Suppressor macrophage (primary cell): Measurements from ENCODE around the gene PRMT7.

Experiments
- DNase-seq, 4 experiments: peaks; one replicate each; pipeline ENCODE4 v3.0.0-alpha.2; 2020 to 2022

PRMT7 gene

GRCh38 chr16:68363658-68364521, 53.1 kb downstream of the PRMT7 start:
- peak in 1 of 4 experiments; percentile 74 for DNase-seq

DNA sequence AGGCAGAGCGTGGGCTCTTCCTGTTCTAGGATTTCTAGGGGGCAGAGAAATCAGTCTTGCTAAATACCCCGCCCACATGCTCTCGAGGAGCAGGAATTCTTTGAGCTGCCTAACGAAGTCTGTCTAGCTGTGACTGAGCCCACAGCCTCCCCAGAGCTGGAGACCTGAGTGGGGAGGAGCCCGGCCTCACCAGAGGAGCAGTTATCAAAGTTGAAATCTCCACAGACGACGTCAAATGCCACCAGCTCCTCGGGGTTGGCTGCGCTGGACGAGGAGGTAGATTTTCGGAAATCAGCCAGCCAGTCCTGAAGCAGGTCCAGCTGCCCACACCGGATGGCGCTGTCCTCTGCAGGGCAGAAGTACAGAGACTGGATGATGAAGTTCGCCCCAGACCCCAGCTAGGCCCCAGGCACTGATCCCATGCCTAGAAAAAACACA, 53.8 kb downstream of the PRMT7 start:
- DNase-seq, result peak; percentile 67 to 86 (median 79)

GRCh38 chr16:68365167-68365817, 54.5 kb downstream of the PRMT7 start:
- peak; percentile 53 to 81 (median 66) for DNase-seq

DNA sequence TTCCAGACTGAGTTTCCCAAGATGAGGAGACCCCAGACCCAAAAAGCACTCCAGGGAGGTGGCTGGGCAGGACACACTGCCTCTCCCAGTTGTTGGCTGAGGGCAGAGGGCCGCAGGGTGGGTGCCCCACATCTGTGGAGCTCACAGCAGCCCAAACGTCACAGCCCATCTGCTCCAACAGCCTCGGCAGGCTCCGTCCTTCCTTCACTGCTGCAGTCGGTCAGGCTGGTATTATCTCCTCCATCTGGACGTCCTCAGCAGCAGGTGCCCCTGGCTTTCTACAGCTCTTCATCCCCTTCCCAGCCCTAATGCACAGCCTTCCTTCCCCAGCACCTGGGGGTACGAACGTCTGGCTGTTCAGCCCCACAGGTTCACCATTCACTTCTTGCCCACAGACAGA, 55.2 kb downstream of the PRMT7 start:
- DNase-seq, result no peak

DNA sequence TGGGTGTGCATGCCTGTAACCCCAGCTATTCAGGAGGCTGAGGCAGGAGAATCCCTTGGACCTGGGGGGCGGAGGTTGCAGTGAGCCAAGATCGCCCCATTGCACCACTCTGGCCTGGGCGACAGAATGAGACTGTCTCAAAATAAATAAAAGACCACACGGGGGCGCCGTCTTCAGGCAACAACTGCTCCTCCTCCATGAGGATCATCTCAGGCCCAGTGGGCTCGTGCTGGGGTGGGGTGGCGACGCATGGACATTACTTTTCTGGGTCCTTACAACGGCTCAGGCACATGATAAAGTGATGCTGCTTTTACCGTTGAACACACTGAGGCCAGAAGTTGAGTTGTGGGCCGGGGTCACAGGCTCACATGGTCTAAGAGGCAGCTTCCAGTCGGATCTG, 56.2 kb downstream of the PRMT7 start:
- peak; percentile 67 to 75 (median 70) for DNase-seq

GRCh38 chr16:68367440-68367839, 56.6 kb downstream of the PRMT7 start:
- no peak for DNase-seq

- DNase-seq, result no peak
Observed at GRCh38 chr16:68367891-68368290, 57.1 kb downstream of the PRMT7 start.

- no peak for DNase-seq
Observed at GRCh38 chr16:68368301-68368888, 57.6 kb downstream of the PRMT7 start.

DNA sequence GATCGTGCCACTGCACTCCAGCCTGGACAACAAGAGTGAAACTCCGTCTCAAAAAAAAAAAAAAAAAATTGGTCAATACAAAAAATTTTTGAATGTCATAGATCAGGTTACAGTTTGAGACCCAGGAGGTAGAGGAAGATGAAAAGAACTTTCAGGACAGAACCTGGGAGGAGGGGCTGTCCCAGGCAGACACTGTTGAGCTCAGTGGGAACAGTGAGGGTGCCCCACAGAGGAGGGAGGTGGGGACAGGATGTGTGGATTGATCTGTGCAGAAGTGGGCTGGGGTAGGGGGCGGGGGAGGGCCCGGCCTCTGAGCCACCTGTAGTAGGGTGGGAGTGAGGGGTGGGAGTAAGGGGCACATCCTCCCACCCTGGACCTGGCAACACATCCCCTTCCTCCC, 58.3 kb downstream of the PRMT7 start:
- DNase-seq, result no peak

GRCh38 chr16:68369697-68370580, 59.1 kb downstream of the PRMT7 start:
- peak; percentile 37 to 59 (median 48) for DNase-seq

DNA sequence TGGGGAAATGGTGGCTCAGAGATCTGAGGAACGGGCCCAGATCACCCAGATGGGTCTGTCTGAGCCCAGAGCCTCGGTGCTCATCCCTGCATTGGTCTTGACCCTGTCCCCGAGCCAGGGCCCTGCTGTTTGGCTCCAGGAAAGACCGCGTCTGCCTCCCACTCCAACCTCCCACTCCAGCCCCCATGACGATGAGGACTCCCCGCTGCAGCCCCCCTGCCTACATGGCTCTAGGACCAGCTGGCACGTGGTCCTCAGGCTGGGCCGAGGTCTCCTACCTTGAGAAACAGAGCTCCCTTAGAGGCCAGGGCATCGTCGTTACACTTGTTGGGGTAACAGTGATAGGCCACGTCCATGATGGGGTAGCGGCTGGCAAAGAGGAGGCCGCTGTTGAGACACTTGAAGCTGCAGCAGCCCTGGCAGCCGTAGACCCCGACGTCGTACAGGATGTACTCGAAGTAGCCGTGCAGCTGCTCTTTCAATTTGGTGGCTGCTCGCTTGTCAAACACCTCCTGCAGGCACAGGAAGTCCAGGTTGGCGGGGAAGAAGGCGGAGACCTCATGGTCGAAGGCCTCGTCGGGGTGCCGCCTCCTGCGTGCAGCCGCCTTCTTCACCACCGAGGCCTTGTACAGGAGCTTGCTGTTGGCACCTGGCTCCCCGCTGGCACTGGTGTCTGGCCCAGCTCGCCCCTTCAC, 59.9 kb downstream of the PRMT7 start:
- no peak for DNase-seq

DNA sequence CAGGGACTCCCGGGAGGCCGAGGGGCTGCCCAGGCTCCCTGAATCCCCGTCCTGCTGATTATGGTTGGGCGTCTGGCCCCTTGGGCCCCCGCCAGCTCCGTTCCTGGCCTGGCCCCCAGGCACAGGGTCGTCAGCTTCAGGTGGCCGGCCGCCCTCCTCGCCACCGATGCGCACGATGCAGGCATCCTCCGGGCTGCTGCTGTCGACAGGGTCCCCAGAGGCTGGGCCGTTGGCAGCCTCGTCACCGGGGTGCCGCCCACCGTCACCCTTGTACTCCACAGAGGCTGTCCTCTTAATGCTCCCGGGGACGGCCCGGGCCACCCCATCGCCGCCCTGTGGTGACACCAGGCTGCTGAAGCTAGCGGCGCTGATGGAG, 60.4 kb downstream of the PRMT7 start:
- no peak for DNase-seq

GRCh38 chr16:68371706-68372380, 61.0 kb downstream of the PRMT7 start:
- DNase-seq, result no peak

DNA sequence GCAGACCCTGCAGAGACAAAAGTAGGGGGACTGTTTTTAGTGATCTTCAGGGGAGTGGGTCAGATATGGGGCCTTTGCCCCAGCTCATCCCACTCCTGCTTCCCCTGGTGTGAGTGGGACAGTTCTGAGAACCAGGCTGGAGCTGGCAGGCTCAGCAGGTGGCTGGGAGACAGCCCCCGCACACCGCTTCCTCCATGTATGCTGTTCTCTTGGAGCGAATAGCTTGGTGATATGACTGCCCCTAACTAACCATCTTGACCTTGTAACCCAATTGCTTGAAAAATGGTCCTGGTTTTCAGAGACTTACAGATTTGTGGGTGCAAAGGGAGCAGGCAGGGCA, 61.5 kb downstream of the PRMT7 start:
- no peak for DNase-seq

DNA sequence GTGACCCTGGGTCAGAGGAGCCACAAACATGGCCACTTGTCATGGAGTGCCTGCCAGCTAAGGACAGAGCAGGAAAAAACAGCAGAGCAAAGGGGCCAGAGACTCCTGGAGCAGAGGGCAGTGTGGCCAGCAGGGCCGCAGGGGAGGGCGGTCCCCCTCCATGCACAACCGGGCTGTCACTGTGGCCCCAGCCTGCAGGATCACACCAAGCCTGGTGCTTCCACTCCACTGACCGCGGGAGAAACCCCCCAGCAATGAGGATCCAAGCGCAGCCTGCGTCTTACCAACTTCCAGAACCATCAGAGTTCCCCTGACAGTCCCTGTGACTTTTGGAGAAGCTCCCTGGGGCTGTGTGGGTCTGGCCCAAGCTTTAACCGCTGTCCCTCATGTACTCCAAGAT, 62.0 kb downstream of the PRMT7 start:
- no peak for DNase-seq

- DNase-seq, result no peak
Observed at GRCh38 chr16:68373528-68374245, 62.9 kb downstream of the PRMT7 start.

GRCh38 chr16:68374246-68374805, 63.5 kb downstream of the PRMT7 start:
- DNase-seq, result no peak

- DNase-seq, result no peak
Observed at GRCh38 chr16:68374961-68375660, 64.3 kb downstream of the PRMT7 start.

DNA sequence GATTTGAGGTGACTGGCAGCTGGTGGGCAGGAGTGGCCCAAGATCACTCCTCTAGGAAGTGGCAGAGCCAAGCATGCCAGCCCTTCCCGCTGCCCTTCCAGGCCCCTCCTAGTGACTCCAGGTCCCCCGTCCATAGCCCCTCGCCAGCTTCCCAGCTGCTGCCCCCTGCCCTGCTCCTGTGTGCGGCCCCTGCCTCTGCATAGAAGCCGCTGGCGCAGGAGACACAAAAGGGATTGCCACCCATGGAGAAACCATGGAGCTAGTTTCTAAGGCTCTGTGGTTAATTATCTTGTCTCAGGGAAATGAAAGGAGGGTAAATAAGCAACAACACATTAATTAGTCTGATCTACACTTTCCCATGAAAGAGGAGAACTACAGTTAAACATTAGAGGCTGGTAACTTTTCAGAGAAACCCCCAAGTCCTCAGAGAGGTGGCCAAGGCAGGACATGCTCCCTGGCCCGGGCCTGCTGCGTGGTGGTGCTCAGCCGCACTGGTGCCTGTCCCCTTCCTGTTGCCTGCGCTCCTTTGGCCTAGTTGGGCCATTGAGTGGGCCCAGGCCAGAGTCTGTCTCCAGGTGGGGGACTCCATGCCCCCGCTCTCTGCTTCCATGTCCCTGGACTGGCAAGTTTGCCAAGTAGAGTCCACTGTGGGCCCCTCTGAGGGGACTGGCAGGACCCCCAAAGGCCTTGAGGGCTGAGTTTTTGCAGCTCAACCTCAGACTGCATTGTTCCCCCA, 65.2 kb downstream of the PRMT7 start:
- no peak for DNase-seq
